ENCODE results near the gene CFAP210. TPM values are rescaled to one million over a fixed set of nuclear protein-coding genes. Genes with fewer than 3 reads are reported as not detected.

Gene CFAP210
- polyA plus RNA-seq, 2 of the 4 experiments (the other 2 are of a cell fraction) = 0.31 to 0.35 TPM

DNA sequence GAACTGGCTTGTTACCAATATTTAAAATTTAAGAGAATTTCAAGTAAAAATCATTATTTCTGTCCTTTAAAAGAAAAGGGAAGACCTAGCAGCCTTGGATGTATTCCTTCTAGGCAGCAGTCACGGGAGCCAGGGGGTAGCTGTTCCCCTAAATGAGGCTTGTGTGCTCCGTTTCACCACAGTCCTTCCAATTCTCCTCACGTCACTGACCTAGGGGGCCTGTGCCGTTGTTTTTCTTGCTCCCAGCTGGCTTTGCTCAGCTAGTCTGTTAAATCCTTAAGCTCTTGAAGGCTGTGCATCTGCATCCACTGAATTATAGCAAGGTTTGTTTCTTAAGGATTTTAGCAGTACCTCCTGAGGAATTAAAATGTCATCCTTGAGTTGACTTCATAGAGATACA lies 49.3 kb upstream of the CFAP210 start:
- ChIA-PET CTCF (no interaction called here), POLR2A (no interaction called here)
- DNase-seq (ENCODE audit: low read depth in 1 of 2, low spot score in 1 of 2) = no peak
- no peaks in the 10 kb centered on the region for H3K9me3 ChIP-seq
- H3K4me1 ChIP-seq = 0 out of 3 replicates have a peak, but pooled peaks cover 5% of the 10 kb centered on the region
- 86% methylated on average over 4 of the region's 4 CpGs for WGBS (ENCODE audit: missing lambda C conversion rate)
- H3K4me2 ChIP-seq = no peak overlapping the region
- ATAC-seq = no peak
- TF ChIP-seq RARB (CRISPR knock-in tag; IDR thresholded peaks at IDR 0.05) = no peak
- TF ChIP-seq HOXB5 (CRISPR knock-in tag; IDR thresholded peaks at IDR 0.05) = no peak
- no peak for TF ChIP-seq HOXB13 (CRISPR knock-in tag; IDR thresholded peaks at IDR 0.05; ENCODE audit: low read depth)
- no peak for TF ChIP-seq CHD2 (IDR thresholded peaks at IDR 0.05; ENCODE audit: low read length, partially characterized antibody)
- TF ChIP-seq CHD4 (IDR thresholded peaks at IDR 0.05; ENCODE audit: borderline replicate concordance) = no peak
- no peak for TF ChIP-seq SMC3 (IDR thresholded peaks at IDR 0.05)
- TF ChIP-seq KDM5A (IDR thresholded peaks at IDR 0.05) = no peak
- TF ChIP-seq EHF (CRISPR knock-in tag; IDR thresholded peaks at IDR 0.05) = no peak
- TF ChIP-seq BHLHE40 (IDR thresholded peaks at IDR 0.05; ENCODE audit: low read depth, low read length) = no peak
- TF ChIP-seq JUN (IDR thresholded peaks at IDR 0.05) = no peak
- no peak for TF ChIP-seq CBX8 (IDR thresholded peaks at IDR 0.05)
- TF ChIP-seq ZNF302 (CRISPR knock-in tag; IDR thresholded peaks at IDR 0.05) = no peak
- TF ChIP-seq TFCP2L1 (CRISPR knock-in tag; IDR thresholded peaks at IDR 0.05) = no peak
- TF ChIP-seq, protein P1, sequence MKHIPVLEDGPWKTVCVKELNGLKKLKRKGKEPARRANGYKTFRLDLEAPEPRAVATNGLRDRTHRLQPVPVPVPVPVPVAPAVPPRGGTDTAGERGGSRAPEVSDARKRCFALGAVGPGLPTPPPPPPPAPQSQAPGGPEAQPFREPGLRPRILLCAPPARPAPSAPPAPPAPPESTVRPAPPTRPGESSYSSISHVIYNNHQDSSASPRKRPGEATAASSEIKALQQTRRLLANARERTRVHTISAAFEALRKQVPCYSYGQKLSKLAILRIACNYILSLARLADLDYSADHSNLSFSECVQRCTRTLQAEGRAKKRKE (CRISPR knock-in tag; IDR thresholded peaks at IDR 0.05; ENCODE audit: low read depth) = no peak
- TF ChIP-seq HEYL (CRISPR knock-in tag; IDR thresholded peaks at IDR 0.05) = no peak
- no peak for TF ChIP-seq MYC (IDR thresholded peaks at IDR 0.05; ENCODE audit: borderline replicate concordance, low read length)
- no peak for TF ChIP-seq EP300 (IDR thresholded peaks at IDR 0.05)
- TF ChIP-seq, protein P2, sequence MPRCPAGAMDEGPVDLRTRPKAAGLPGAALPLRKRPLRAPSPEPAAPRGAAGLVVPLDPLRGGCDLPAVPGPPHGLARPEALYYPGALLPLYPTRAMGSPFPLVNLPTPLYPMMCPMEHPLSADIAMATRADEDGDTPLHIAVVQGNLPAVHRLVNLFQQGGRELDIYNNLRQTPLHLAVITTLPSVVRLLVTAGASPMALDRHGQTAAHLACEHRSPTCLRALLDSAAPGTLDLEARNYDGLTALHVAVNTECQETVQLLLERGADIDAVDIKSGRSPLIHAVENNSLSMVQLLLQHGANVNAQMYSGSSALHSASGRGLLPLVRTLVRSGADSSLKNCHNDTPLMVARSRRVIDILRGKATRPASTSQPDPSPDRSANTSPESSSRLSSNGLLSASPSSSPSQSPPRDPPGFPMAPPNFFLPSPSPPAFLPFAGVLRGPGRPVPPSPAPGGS (IDR thresholded peaks at IDR 0.05) = no peak
- no peak for TF ChIP-seq RAD21 (conservative IDR thresholded peaks at IDR 0.05 in 1 of 2, IDR thresholded peaks at IDR 0.05 in 1 of 2)
- TF ChIP-seq, protein P3, sequence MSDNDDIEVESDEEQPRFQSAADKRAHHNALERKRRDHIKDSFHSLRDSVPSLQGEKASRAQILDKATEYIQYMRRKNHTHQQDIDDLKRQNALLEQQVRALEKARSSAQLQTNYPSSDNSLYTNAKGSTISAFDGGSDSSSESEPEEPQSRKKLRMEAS (IDR thresholded peaks at IDR 0.05) = no peak
- no peak overlapping the region for H3K27ac ChIP-seq
- no peak overlapping the region for H3K4me3 ChIP-seq
- FAIRE-seq = no peak

DNA sequence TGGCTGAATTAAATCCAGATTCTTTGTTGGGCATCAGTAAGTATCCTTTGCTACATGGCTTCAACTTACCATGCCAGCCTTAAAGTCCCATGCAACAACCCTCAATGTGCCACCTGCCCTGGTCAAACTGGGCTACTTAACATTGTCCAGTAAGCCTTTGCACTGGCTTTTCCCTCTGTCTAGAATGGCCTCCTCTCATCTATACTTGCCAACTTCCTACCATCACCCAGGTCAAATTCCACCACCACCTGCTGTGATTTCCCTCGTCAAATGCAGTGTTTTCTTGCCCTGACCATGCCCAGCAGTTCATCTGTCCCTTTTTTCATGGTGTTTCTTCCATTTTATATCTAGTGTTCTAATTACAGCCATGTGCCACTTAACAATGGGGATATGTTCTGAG lies 45.1 kb upstream of the CFAP210 start:
- ChIA-PET POLR2A (no interaction called here), CTCF (no interaction called here)
- 55% methylated on average over 1 of the region's 1 CpG for WGBS (ENCODE audit: missing lambda C conversion rate)
- peaks cover 15% of the 10 kb centered on the region; the same call in 2 of the 3 replicates for H3K4me1 ChIP-seq
- no peak overlapping the region for H3K27ac ChIP-seq
- TF ChIP-seq MAFK (IDR thresholded peaks at IDR 0.05; ENCODE audit: partially characterized antibody) (no peak), TFCP2L1 (CRISPR knock-in tag; IDR thresholded peaks at IDR 0.05) (no peak), CHD2 (IDR thresholded peaks at IDR 0.05; ENCODE audit: low read length, partially characterized antibody) (no peak), ESRRA (IDR thresholded peaks at IDR 0.05; ENCODE audit: borderline replicate concordance, low read length) (no peak), KDM5A (IDR thresholded peaks at IDR 0.05) (no peak), CBX2 (IDR thresholded peaks at IDR 0.05; ENCODE audit: borderline replicate concordance, low read depth) (no peak), HOXB13 (CRISPR knock-in tag; IDR thresholded peaks at IDR 0.05; ENCODE audit: low read depth) (no peak), ZC3H11A (IDR thresholded peaks at IDR 0.05) (no peak), ZSCAN20 (CRISPR knock-in tag; IDR thresholded peaks at IDR 0.05) (no peak), JUNB (IDR thresholded peaks at IDR 0.05) (no peak), PHF8 (IDR thresholded peaks at IDR 0.05; ENCODE audit: borderline replicate concordance, low read depth) (no peak), TP53 (CRISPR knock-in tag; IDR thresholded peaks at IDR 0.05) (no peak), HEYL (CRISPR knock-in tag; IDR thresholded peaks at IDR 0.05) (no peak), MAZ (IDR thresholded peaks at IDR 0.05; ENCODE audit: borderline replicate concordance, low read depth, low read length) (no peak), JUN (IDR thresholded peaks at IDR 0.05) (no peak), CBX8 (IDR thresholded peaks at IDR 0.05) (no peak)
- TF ChIP-seq, protein P2 (IDR thresholded peaks at IDR 0.05) = no peak
- TF ChIP-seq, protein P1 (CRISPR knock-in tag; IDR thresholded peaks at IDR 0.05; ENCODE audit: low read depth) = no peak
- TF ChIP-seq, protein P3 (IDR thresholded peaks at IDR 0.05) = no peak
- TF ChIP-seq, protein P4, sequence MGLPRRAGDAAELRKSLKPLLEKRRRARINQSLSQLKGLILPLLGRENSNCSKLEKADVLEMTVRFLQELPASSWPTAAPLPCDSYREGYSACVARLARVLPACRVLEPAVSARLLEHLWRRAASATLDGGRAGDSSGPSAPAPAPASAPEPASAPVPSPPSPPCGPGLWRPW (IDR thresholded peaks at IDR 0.05) = no peak
- ATAC-seq (peak; percentile 44 to 55; a peak in 4 of 6 replicates), DNase-seq (ENCODE audit: low read depth in 1 of 2, low spot score in 1 of 2) (no peak), FAIRE-seq (no peak)
- H3K9me3 ChIP-seq = no peaks in the 10 kb centered on the region
- peak overlapping the region; percentile 9; the same call in 1 of the 3 replicates for H3K4me2 ChIP-seq
- no peak overlapping the region for H3K4me3 ChIP-seq
